NB4 (cell line): Measurements from ENCODE around the gene ENO3.

ENCODE experiments used
- DNase-seq: peaks from one replicate; pipeline ENCODE4 v3.0.0; 2010; ENCODE audit warnings: low read depth
- H3K4me3 ChIP-seq: one replicate; pipeline ENCODE4 v1.5.1; 2011; ENCODE audit warnings: mild to moderate bottlenecking, low read depth, low read length, moderate library complexity
- CTCF ChIP-seq: IDR thresholded peaks from one replicate; pipeline ENCODE4 v1.5.1; 2012; ENCODE audit warnings: low read depth, low read length
- MAX ChIP-seq: IDR thresholded peaks from 2 replicates; pipeline ENCODE4 v1.6.1; 2011; ENCODE audit warnings: low read depth, low read length
- MYC ChIP-seq: IDR thresholded peaks from 2 replicates; pipeline ENCODE4 v1.6.1; 2011; ENCODE audit warnings: low read depth, low read length
- POLR2A ChIP-seq: IDR thresholded peaks from 2 replicates; pipeline ENCODE4 v1.6.1; 2011; ENCODE audit warnings: mild to moderate bottlenecking; ENCODE audit not compliant: insufficient read length; ENCODE audit errors: extremely low read depth

ENO3 gene

GRCh38 chr17:4953451-4953961 lies 2.6 kb downstream of the ENO3 start:
- TF ChIP-seq MYC, result no peak
- no peak for TF ChIP-seq CTCF
- TF ChIP-seq MAX, result no peak
- TF ChIP-seq POLR2A, result no peak
- no peak for DNase-seq
- H3K4me3 ChIP-seq, result no peak overlapping the region

GRCh38 chr17:4955091-4955490 lies 4.2 kb downstream of the ENO3 start:
- no peak for DNase-seq
- H3K4me3 ChIP-seq, result no peak overlapping the region
- TF ChIP-seq POLR2A, result no peak
- no peak for TF ChIP-seq MAX
- TF ChIP-seq MYC, result no peak
- TF ChIP-seq CTCF, result no peak

GRCh38 chr17:4956493-4957061 lies 5.7 kb downstream of the ENO3 start:
- TF ChIP-seq MYC, result no peak
- TF ChIP-seq CTCF, result no peak
- no peak for TF ChIP-seq POLR2A
- no peak for TF ChIP-seq MAX
- no peak for DNase-seq
- H3K4me3 ChIP-seq, result no peak overlapping the region

- TF ChIP-seq CTCF (no peak), MAX (no peak), POLR2A (no peak), MYC (no peak)
- DNase-seq, result no peak
- no peak overlapping the region for H3K4me3 ChIP-seq
Measured at GRCh38 chr17:4958102-4958501, 7.2 kb downstream of the ENO3 start.

- DNase-seq, result no peak
- no peak overlapping the region for H3K4me3 ChIP-seq
- TF ChIP-seq MAX (no peak), CTCF (no peak), POLR2A (no peak), MYC (no peak)
Measured at GRCh38 chr17:4959261-4959965, 8.5 kb downstream of the ENO3 start.
